Uterus (tissue), 2 donors: ENCODE measurements around the gene NKX6-1.

Source experiments
- CTCF ChIP-seq, 4 experiments: fragments of 200-600 bp in 2 of 4; fragments of 450-650 bp in 2 of 4; sonication (generic) in 2 of 4; IDR thresholded peaks; one replicate each; pipeline ENCODE4 v1.5.1; 2016 to 2019; ENCODE audit warnings: antibody characterized with exemption in 4 of 4, mild to moderate bottlenecking in 2 of 4, moderate library complexity in 1 of 4
- POLR2A ChIP-seq, 2 donors: fragments of 450-650 bp; IDR thresholded peaks; one replicate each; pipeline ENCODE4 v1.6.1; 2016; ENCODE audit warnings: antibody characterized with exemption in 2 of 2, mild to moderate bottlenecking in 1 of 2, moderate library complexity in 1 of 2

- no peak for TF ChIP-seq CTCF (IDR thresholded peaks at IDR 0.05)
- no peak for TF ChIP-seq POLR2A (IDR thresholded peaks at IDR 0.05)
These were observed 16.2 kb downstream of the NKX6-1 start for GRCh38 chr4:84482564-84483563.
